GM15510 (cell line): Measurements from ENCODE around the gene SSR1.

Experiments used
- POLR2A ChIP-seq: IDR thresholded peaks from 3 replicates; pipeline ENCODE4 v1.6.1; 2011; ENCODE audit warnings: borderline replicate concordance; ENCODE audit not compliant: insufficient read length; ENCODE audit errors: extremely low read depth

Gene SSR1

DNA sequence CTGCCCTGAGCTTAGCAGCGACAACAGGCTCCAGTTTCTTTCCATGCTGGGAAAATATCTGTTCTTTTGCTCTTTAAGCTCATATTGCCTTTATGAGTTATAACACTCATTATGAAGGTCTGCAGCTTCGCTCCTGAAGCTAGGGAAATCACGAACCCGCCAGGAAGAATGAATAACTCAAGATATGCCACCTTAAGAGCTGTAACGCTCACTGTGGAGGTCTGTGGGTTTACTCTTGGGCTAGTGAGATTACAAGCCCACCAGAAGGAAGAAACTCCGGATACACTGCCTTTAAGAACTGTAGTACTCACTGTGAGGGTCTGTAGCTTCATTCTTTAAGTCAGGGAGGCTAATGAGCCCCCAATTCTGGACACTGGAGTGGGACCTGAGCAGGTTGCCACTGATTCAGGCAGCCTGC is 3.0 kb upstream of the SSR1 start:
- no peak for TF ChIP-seq POLR2A

DNA sequence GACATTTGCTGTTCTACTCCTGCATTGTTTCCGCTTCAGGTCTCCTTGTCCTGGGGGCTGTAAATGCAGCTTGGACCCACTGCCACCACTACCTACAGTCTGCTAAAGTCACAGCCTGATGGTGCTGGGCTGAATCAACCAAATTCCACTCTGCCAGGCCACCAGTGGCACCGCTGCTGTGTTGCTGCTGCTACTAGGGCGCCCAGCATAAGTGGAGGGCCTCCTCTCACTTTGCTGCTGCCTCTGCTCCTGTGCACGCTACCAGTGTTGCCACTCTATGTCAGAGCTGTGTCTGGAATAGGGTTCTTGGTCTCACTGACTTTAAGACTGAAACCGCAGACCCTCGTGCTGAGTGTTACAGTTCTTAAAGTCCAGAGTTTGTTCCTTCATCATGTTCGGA is 1.4 kb upstream of the SSR1 start:
- no peak for TF ChIP-seq POLR2A

DNA sequence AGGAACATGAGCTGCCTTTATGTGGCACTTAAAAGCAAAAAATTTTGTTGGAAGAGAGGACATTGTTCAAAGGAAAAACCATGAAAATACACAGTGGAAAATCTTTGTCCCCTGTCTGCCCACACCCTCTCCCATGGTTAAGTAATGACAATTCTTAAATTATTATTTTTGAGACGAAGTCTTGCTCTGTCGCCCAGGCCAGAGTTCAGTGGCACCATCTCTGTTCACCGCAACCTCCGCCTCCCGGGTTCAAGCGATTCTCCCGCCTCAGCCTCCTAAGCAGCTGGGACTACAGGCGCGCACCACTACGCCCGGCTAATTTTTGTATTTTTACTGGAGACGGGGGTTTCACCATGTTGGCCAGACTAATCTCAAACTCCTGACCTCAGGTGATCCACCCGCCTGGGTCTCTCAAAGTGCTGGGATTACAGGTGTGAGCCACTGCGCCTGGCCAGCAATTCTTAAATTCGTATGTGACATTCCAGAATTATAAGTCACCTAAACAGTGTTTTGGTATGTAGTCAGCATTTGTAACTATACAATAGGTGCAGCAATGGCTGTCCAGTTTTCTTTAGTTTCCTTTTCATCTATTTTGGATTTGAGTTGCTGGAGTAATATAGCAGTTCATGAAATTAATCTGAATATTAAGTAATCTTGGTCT is 636 bp upstream of the SSR1 start:
- TF ChIP-seq POLR2A: no peak

DNA sequence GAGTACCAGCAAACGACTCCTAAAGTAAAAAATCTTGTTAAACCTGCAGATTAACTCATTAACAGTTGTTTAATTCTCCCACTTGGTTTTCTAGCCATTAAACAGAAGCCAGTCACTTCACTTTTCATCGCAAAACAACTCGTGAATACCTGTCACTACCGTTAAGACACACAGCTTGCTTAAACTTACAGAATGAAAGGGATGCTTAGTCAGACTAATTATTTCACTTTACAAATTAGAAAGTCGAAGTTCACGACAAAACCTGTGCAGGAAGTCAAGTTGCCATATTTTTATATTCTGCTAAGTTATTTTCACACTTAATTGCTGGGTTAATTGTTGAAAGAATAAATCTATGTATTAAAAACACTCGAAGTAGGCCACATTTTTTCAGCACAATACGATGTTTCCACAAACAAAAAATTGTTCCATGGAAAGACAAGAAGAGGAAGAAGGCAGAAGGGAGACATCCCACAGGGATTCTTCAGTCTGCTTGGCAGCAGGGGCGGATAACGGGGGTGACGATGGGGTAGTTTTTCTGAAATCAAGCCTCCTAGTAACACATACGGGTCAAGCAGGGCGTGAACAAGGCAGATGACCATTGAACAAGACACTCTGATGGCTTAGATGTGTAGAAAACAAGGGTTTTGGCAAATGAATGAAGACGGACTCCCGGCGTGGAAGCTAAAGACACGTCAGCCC is 933 bp downstream of the SSR1 start:
- no peak for TF ChIP-seq POLR2A

DNA sequence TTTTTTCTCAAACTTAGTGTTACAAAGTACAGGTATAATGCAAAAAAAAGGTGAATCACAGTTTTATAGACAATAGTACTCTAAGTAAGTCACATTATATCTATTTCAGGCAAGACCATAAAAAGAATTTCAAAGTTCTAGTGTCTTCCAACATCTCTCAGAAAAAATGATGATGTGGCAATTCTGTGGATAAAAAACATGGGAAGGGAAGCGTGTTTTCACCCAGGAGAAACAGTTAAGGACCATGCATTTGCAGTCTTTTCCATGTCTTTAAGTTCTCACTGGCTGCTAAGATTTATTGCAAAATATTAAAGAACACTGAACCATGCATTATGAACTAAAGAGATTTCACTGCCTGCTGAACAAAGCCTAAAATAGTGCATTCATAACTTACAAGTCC is 1.8 kb downstream of the SSR1 start:
- no peak for TF ChIP-seq POLR2A

DNA sequence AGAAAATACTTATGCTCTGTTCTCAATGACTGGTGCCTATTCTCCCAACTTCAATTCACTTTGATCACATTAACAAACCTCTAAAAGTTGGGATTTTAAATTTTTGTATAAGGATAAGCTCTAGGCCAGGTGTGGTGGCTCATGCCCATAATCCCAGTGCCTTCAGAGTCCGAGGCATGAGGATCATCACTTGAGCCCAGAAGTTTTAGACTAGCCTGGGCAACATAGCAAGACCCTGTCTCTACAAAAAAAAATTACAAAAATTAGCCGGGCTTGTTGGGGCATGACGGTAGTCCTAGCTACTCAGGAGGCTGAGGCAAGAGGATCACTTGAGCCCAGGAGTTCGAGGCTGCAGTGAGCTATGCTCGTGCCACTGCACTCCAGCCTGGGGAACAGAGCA is 3.9 kb downstream of the SSR1 start:
- TF ChIP-seq POLR2A: no peak

DNA sequence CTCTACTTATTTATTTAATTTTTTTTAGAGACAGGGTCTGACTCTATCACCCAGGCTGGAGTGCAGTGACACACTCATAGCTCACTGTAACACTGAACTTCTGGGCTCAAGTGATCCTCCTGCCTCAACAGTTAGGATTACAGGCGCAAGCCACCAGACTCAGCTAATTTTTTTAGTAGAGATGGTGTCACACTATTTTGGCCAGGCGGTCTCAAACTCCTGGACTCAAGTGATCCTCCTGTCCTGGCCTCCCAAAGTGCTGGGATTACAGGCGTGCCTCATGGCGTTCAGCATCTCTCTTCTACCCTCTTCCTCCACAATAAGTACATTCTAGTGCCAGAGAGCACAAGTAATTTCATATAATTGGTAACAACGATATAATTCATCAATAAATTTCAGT is 5.5 kb downstream of the SSR1 start:
- no peak for TF ChIP-seq POLR2A

DNA sequence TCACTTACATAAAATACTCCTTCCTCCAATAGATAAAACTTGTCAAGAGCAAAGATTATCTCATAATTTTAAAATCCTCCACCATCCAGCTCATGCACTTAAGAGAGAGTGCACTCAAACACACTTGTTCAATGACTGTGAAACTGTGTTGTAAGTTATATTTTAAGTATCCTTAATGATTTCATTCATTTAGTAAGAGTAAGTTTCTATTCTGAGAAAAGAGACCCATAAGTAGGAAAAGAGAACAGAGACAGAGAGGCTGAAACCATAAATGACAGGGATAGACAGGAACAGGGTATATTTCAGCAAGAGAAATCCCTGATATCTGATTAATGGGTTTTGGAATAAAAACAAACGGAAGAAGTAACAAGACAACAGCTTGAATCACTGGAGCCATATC is 8.2 kb downstream of the SSR1 start:
- no peak for TF ChIP-seq POLR2A

DNA sequence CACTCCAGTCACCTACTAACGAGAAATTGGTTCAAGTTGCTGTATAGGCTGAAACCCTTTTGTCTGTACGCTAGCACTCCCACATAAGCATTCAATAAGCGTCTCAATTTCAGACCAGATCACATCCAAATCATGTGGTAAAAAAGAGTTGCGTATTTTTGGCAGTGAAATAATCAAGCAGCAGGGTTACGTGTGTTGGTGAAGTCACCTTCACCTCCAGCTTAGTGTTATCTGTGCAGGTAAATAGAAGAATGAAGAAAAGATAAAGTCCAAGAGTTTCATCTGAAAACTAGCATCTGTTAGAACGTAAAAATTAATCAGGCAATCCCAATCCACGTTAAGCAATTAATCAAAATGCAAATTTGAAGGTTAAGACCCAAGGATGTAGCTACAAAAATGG is 11.3 kb downstream of the SSR1 start:
- TF ChIP-seq POLR2A: no peak

DNA sequence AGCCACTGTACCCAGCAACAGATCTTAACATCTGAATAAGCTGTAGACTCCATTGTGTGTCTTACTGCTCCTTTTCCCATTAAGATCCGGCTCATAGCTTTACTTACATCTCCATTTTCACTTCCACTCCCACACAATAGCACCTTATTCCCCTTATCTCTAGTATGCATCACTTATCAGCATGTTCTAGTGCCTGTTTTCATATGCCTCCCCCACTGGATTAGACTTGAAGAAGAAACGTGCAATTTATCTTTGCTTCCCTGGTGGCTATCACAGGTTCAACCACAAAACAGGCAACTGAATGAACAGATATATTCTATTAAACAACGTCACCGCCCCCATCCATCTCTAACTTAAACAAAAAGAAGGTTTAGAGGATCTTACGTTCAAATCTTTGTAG is 12.1 kb downstream of the SSR1 start:
- TF ChIP-seq POLR2A: no peak

DNA sequence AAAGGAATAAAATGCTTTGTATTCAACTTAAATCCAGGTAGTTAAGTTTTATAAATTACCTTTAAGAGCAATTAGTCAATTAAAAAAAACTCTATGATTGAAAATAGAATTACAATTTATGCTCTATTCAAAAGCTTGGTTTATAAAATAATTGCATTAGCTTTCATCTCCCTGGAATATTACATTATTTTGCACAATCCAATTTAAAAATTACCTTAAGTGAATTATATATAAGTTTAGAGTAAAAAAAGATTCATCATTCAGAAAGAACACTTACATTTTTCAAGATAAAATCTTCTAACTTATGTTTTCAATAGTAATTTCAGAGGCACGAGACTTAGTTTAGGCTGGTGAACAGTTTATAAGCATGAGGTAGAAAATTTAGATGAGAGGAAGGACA is 14.9 kb downstream of the SSR1 start:
- TF ChIP-seq POLR2A: no peak

DNA sequence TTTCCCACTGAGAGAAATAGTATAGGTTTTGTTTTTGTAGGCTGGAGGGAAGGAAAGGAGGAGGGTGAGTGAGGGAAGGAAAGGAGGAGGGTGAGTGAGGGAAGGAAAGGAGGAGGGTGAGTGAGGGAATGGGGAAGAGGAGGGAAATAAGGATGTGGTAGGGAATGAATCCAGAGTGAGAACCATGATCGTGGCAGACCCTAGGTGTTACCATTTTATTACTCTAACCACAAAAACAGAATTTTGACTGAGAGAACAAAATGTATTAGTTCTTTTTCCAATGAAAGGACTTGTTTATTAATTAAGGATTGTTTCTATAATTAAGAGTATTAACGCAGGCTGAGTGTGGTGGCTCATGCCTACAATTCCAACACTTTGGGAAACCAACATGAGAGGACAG is 16.4 kb downstream of the SSR1 start:
- TF ChIP-seq POLR2A: no peak

DNA sequence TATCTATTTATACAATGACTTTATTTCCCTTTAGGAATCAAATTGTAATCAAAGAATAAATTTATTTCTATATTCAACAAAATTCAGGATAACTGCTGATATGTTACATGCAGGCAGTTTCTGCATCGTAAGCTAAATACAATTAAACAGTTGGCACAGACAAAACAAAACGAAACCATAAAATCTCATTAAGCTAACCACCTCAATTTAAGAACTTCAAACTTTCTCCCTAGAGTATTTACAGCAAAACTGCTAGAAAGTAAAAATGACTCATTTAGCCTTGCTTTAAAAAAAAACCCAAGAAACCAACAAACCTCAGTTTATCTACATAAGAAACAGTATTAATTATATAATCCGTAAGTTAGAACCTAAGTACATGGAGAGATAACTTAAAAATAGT is 17.1 kb downstream of the SSR1 start:
- no peak for TF ChIP-seq POLR2A

DNA sequence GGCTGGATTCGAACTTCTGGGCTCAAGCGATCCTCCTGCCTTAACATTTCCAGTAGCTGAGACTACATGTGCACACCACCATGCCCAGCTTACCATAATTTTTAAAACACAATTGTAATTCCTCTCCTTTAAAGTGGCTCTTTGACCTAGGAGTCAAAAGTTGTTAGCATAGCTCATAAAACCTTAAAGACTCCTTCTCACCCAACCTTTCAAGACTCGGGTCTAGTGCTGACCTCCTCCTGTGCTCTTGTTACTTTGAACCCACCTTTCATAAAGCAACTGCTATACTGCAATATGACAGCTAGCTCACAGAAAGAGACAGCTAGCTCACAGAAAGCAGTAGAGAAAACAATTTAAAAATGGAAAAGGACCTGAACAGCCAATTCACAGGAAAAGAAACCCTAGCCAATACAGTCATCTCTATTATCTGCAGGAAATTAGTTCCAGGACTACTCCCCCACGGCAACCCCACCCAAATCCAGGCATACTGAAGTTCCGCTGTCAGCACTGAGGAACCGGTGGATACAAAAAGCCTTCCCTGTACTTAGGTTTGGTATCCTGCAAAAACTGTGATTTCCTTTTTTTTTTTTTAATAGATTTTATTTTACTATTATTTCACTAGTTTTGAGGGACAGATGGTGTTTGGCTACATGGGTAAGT is 20.3 kb downstream of the SSR1 start:
- TF ChIP-seq POLR2A: no peak

DNA sequence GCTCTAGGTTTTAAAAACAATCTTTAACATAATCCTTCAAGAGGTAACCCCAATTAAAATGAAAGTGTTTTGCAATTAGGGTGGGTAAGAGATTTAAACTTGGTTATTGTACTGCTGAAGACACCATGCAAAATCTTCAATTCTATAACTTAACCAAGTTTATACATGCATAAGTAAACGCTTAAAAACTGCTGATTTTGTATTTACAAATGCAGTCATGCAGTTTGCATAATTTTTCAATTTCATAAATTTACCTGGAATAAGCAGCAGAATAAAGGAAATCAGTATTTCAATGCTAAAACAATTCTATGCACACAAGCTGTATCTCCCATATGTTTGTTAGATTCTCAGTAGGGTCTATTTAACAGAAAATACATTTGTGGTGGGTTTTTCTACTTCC is 22.9 kb downstream of the SSR1 start:
- TF ChIP-seq POLR2A: no peak

DNA sequence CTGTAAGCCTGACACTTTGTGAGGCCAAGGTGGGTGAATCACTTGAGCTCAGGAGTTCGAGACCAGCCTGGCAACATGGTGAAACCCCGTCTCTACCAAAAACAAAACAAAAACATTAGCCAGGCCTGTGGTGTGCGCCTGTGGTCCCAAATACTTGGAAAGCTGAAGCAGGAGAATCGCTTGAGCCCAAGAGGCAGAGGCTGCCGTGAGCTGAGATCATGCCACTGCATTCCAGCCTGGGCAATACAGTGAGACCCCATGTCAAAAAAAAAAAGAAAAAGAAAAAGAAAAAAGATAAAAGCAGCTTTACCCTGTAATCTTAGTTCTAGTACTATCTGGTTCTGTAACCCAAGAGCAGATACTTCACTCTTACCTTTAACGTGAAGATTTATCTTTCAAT is 27.6 kb downstream of the SSR1 start:
- no peak for TF ChIP-seq POLR2A
